ENCODE results near the gene CBFA2T3. TPM values are rescaled to one million over a fixed set of nuclear protein-coding genes. Genes with fewer than 3 reads are reported as not detected.

CBFA2T3 gene
- total and polyA plus RNA-seq, 2 of the 8 experiments (the other 6 are each of a cell fraction or from before 2014, with no cell fraction given) = 0.51 to 1.3 TPM

DNA sequence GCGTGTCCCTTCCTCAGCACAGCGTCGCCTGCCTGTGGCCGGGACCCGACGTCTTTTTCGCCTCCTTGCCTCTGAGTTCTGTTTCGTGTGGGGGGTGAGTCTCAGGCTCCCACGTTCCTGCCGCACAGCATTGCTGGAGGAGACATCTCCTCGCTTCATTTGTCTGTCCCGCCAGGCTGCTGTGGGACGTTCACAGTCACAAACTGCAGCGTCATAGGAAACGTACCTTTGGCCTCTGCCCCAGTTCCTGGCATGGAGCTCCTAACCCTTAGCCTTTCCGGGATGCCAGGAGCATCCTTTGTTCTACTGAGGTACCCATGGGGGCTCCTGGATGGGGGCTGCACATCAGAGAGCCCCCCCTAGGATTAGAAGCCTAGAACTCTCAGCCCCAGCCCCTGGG is 18.2 kb upstream of the CBFA2T3 start:
- Histone ChIP-seq H3K23ac (ENCODE audit: insufficient read length) (no peak overlapping the region), H4K20me1 (replicated peaks in 1 of 2; ENCODE audit: control insufficient read depth in 1 of 2, insufficient read depth in 2 of 2, low read length in 2 of 2) (no peaks in the 10 kb centered on the region), H3K9ac (replicated peaks in 1 of 4; ENCODE audit: extremely low read depth in 1 of 4, low read depth in 3 of 4, low read length in 3 of 4) (no peak overlapping the region), H2AFZ (ENCODE audit: low read length) (peak overlapping the region; percentile 52; the same call in 1 of the 2 replicates), H3K56ac (replicated peaks; ENCODE audit: insufficient read length, low read depth, low read length) (no peak overlapping the region), H4K8ac (ENCODE audit: extremely low read depth, insufficient read depth, low read length) (no peak overlapping the region), H3K36me3 (ENCODE audit: control insufficient read depth in 2 of 4, insufficient read depth in 4 of 4, low read length in 3 of 4) (no peaks in the 10 kb centered on the region), H3K23me2 (ENCODE audit: low read depth, low read length) (no peaks in the 10 kb centered on the region), H2BK20ac (ENCODE audit: low read length) (no peak overlapping the region), H3K9me3 (ENCODE audit: insufficient read depth in 2 of 2, low read depth in 1 of 2, low read length in 1 of 2) (peaks cover 13 to 20% of the 10 kb centered on the region in 2 experiments), H3K4me3 (ENCODE audit: extremely low read depth in 1 of 4, insufficient read depth in 2 of 4, low read depth in 3 of 4, low read length in 4 of 4) (no peak overlapping the region), H3K4me2 (ENCODE audit: insufficient read depth in 1 of 2, low read depth in 2 of 2, low read length in 2 of 2) (no peak overlapping the region), H3K14ac (ENCODE audit: insufficient read length) (no peak overlapping the region), H3K4ac (replicated peaks; ENCODE audit: insufficient read length, low read depth, low read length) (no peak overlapping the region), H3K27me3 (replicated peaks in 1 of 4; ENCODE audit: control insufficient read depth in 3 of 4, extremely low read depth in 1 of 4, insufficient read depth in 3 of 4, low read length in 3 of 4) (peaks cover 0 to 1% (median 0%) of the 10 kb centered on the region in 4 experiments; a peak in 3 of 7 replicates), H3K4me1 (replicated peaks in 1 of 4; ENCODE audit: control insufficient read depth in 3 of 4, insufficient read depth in 4 of 4, low read length in 3 of 4) (peaks cover 0 to 17% (median 13%) of the 10 kb centered on the region in 4 experiments; a peak in 6 of 7 replicates), H3K79me1 (ENCODE audit: low read depth, low read length) (no peaks in the 10 kb centered on the region), H2BK15ac (ENCODE audit: low read length) (no peak overlapping the region), H2AK5ac (ENCODE audit: low read depth, low read length) (no peak overlapping the region), H3K79me2 (ENCODE audit: control insufficient read depth in 1 of 2, insufficient read depth in 2 of 2, low read length in 2 of 2) (no peaks in the 10 kb centered on the region), H4K5ac (ENCODE audit: insufficient read length, low read depth, low read length) (no peak overlapping the region), H2BK120ac (replicated peaks; ENCODE audit: low read depth, low read length) (no peak overlapping the region), H3K18ac (ENCODE audit: extremely low read depth, low read length) (no peak overlapping the region; the same call in 1 of the 2 replicates), H3K27ac (ENCODE audit: low read depth, low read length) (no peak overlapping the region; the same call in 1 of the 2 replicates), H4K91ac (replicated peaks; ENCODE audit: insufficient read length, low read length) (peak overlapping the region; percentile 44), H2BK5ac (ENCODE audit: low read depth, low read length) (no peak overlapping the region), H2BK12ac (ENCODE audit: low read depth, low read length) (peak overlapping the region; percentile 84; the same call in 1 of the 2 replicates)
- FAIRE-seq (no peak), DNase-seq (ENCODE audit: low read depth in 1 of 2, low spot score in 2 of 2) (no peak)
- CTCF ChIA-PET (ENCODE audit: partially characterized antibody) = no interaction called here
- 89% methylated on average over 16 of the region's 16 CpGs; no CpG with 5 or more reads in 1 of the 2 experiments for WGBS, 2 experiments (ENCODE audit: extremely low coverage in 1 of 2, insufficient coverage in 1 of 2, insufficient read length in 1 of 2, insufficient replicate concordance in 2 of 2, low coverage in 1 of 2, low lambda C conversion rate in 2 of 2, missing lambda C conversion rate in 1 of 2)
- POLR2A ChIA-PET (ENCODE audit: partially characterized antibody) = no interaction called here
- TF ChIP-seq, protein P1, sequence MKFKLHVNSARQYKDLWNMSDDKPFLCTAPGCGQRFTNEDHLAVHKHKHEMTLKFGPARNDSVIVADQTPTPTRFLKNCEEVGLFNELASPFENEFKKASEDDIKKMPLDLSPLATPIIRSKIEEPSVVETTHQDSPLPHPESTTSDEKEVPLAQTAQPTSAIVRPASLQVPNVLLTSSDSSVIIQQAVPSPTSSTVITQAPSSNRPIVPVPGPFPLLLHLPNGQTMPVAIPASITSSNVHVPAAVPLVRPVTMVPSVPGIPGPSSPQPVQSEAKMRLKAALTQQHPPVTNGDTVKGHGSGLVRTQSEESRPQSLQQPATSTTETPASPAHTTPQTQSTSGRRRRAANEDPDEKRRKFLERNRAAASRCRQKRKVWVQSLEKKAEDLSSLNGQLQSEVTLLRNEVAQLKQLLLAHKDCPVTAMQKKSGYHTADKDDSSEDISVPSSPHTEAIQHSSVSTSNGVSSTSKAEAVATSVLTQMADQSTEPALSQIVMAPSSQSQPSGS (IDR thresholded peaks at IDR 0.05; ENCODE audit: low read length) = no peak
- no peak for TF ChIP-seq CBX5 (IDR thresholded peaks at IDR 0.05; ENCODE audit: low read depth, low read length)
- TF ChIP-seq SUZ12 (IDR thresholded peaks at IDR 0.05; ENCODE audit: low read length) = no peak
- no peak for TF ChIP-seq MAFK (IDR thresholded peaks at IDR 0.05; ENCODE audit: low read depth, low read length)
- no peak for TF ChIP-seq TCF12 (IDR thresholded peaks at IDR 0.05; ENCODE audit: low read depth, low read length)
- TF ChIP-seq TBP (IDR thresholded peaks at IDR 0.05; ENCODE audit: low read depth, low read length) = no peak
- no peak for TF ChIP-seq KDM5A (IDR thresholded peaks at IDR 0.05; ENCODE audit: low read length)
